HG02943 (cell line): ENCODE measurements around the gene EFCC1.

ENCODE experiments used
- ATAC-seq: cut with Tn5 transposase; IDR thresholded peaks from one replicate; pipeline ENCODE4 v1.9.1; 2021; ENCODE audit warnings: mild to moderate bottlenecking, low read depth, moderate library complexity; ENCODE audit not compliant: unreplicated experiment

The EFCC1 gene

GRCh38 chr3:129013491-129013891 is 12.4 kb downstream of the EFCC1 start:
- no peak for ATAC-seq

- no peak for ATAC-seq
These were observed 13.0 kb downstream of the EFCC1 start for GRCh38 chr3:129014148-129014547.

GRCh38 chr3:129014793-129015345 is 13.8 kb downstream of the EFCC1 start:
- no peak for ATAC-seq

- ATAC-seq: no peak
These were observed 14.4 kb downstream of the EFCC1 start for GRCh38 chr3:129015388-129016105.

- no peak for ATAC-seq
These were observed 15.2 kb downstream of the EFCC1 start for GRCh38 chr3:129016356-129016719.

GRCh38 chr3:129016720-129017483 is 15.8 kb downstream of the EFCC1 start:
- ATAC-seq: no peak

- ATAC-seq: no peak
These were observed 16.4 kb downstream of the EFCC1 start for GRCh38 chr3:129017484-129017899.

- ATAC-seq: no peak
These were observed 17.2 kb downstream of the EFCC1 start for GRCh38 chr3:129018271-129018670.

GRCh38 chr3:129018751-129019150 is 17.6 kb downstream of the EFCC1 start:
- no peak for ATAC-seq

- no peak for ATAC-seq
These were observed 18.2 kb downstream of the EFCC1 start for GRCh38 chr3:129019266-129019665.

GRCh38 chr3:129020691-129021090 is 19.6 kb downstream of the EFCC1 start:
- no peak for ATAC-seq

GRCh38 chr3:129021140-129021551 is 20.0 kb downstream of the EFCC1 start:
- ATAC-seq: no peak

GRCh38 chr3:129022114-129023007 is 21.3 kb downstream of the EFCC1 start:
- ATAC-seq: no peak

- no peak for ATAC-seq
These were observed 21.9 kb downstream of the EFCC1 start for GRCh38 chr3:129023008-129023358.

- no peak for ATAC-seq
These were observed 22.8 kb downstream of the EFCC1 start for GRCh38 chr3:129023909-129024308.

GRCh38 chr3:129025108-129025507 is 24.0 kb downstream of the EFCC1 start:
- no peak for ATAC-seq

GRCh38 chr3:129025691-129026435 is 24.8 kb downstream of the EFCC1 start:
- no peak for ATAC-seq

GRCh38 chr3:129026728-129027543 is 25.8 kb downstream of the EFCC1 start:
- ATAC-seq: peak; percentile 95

GRCh38 chr3:129027544-129027880 is 26.4 kb downstream of the EFCC1 start:
- ATAC-seq: no peak
